Measurements from ENCODE around the gene NT5DC3.
"Not testable (repeated sequence)": the region's sequence is repeated elsewhere in the genome, so short reads cannot be mapped to it uniquely, and the experiment has no call there.

Gene NT5DC3

GRCh38 chr12:103809639-103810038, 31.4 kb downstream of the NT5DC3 start:
- DNase-seq (ENCODE audit: low read depth in 2 of 2): not testable (repeated sequence)

- no peak for DNase-seq (ENCODE audit: low read depth in 2 of 2)
Measured at GRCh38 chr12:103809154-103809553, 31.9 kb downstream of the NT5DC3 start.

- no peak for DNase-seq (ENCODE audit: low read depth in 2 of 2)
Measured at GRCh38 chr12:103808239-103808880, 32.7 kb downstream of the NT5DC3 start.

GRCh38 chr12:103807561-103808238, 33.3 kb downstream of the NT5DC3 start:
- DNase-seq (ENCODE audit: low read depth in 2 of 2): no peak

- no peak for DNase-seq (ENCODE audit: low read depth in 2 of 2)
Measured at GRCh38 chr12:103806803-103807202, 34.2 kb downstream of the NT5DC3 start.

GRCh38 chr12:103805655-103806360, 35.2 kb downstream of the NT5DC3 start:
- no peak for DNase-seq (ENCODE audit: low read depth in 2 of 2)

- no peak for DNase-seq (ENCODE audit: low read depth in 2 of 2)
Measured at GRCh38 chr12:103803847-103804246, 37.2 kb downstream of the NT5DC3 start.

- no peak for DNase-seq (ENCODE audit: low read depth in 2 of 2)
Measured at GRCh38 chr12:103802586-103802886, 38.5 kb downstream of the NT5DC3 start.

GRCh38 chr12:103801709-103802585, 39.1 kb downstream of the NT5DC3 start:
- DNase-seq (ENCODE audit: low read depth in 2 of 2): no peak

GRCh38 chr12:103799857-103800771, 40.9 kb downstream of the NT5DC3 start:
- no peak for DNase-seq (ENCODE audit: low read depth in 2 of 2)

GRCh38 chr12:103799504-103799856, 41.6 kb downstream of the NT5DC3 start:
- no peak for DNase-seq (ENCODE audit: low read depth in 2 of 2)

GRCh38 chr12:103798586-103798985, 42.4 kb downstream of the NT5DC3 start:
- no peak for DNase-seq (ENCODE audit: low read depth in 2 of 2)

GRCh38 chr12:103794309-103795213, 46.5 kb downstream of the NT5DC3 start:
- DNase-seq (ENCODE audit: low read depth in 2 of 2): no peak

GRCh38 chr12:103793512-103794045, 47.5 kb downstream of the NT5DC3 start:
- no peak for DNase-seq (ENCODE audit: low read depth in 2 of 2)

- DNase-seq (ENCODE audit: low read depth in 2 of 2): no peak
Measured at GRCh38 chr12:103793046-103793445, 48.0 kb downstream of the NT5DC3 start.

GRCh38 chr12:103791350-103791920, 49.6 kb downstream of the NT5DC3 start:
- no peak for DNase-seq (ENCODE audit: low read depth in 2 of 2)

GRCh38 chr12:103786201-103786600, 54.8 kb downstream of the NT5DC3 start:
- DNase-seq (ENCODE audit: low read depth in 2 of 2): no peak

- no peak for DNase-seq (ENCODE audit: low read depth in 2 of 2)
Measured at GRCh38 chr12:103785243-103786031, 55.6 kb downstream of the NT5DC3 start.
